ENCODE results near the gene PCDHB1.
"Not testable (repeated sequence)": the region's sequence is repeated elsewhere in the genome, so short reads cannot be mapped to it uniquely, and the experiment has no call there.

GRCh38 chr5:141102070-141102469 lies 50.9 kb downstream of the PCDHB1 start:
- TF ChIP-seq POLR2A, CTCF, POLR2AphosphoS5 (IDR thresholded peaks at IDR 0.05): not testable (repeated sequence)
